ENCODE results near the gene ANGEL2. TPM values are rescaled to one million over a fixed set of nuclear protein-coding genes. Genes with fewer than 3 reads are reported as not detected.

ANGEL2 gene
- total and polyA plus RNA-seq, 2 experiments from 2014 or later: 15.2 to 49.6 TPM

DNA sequence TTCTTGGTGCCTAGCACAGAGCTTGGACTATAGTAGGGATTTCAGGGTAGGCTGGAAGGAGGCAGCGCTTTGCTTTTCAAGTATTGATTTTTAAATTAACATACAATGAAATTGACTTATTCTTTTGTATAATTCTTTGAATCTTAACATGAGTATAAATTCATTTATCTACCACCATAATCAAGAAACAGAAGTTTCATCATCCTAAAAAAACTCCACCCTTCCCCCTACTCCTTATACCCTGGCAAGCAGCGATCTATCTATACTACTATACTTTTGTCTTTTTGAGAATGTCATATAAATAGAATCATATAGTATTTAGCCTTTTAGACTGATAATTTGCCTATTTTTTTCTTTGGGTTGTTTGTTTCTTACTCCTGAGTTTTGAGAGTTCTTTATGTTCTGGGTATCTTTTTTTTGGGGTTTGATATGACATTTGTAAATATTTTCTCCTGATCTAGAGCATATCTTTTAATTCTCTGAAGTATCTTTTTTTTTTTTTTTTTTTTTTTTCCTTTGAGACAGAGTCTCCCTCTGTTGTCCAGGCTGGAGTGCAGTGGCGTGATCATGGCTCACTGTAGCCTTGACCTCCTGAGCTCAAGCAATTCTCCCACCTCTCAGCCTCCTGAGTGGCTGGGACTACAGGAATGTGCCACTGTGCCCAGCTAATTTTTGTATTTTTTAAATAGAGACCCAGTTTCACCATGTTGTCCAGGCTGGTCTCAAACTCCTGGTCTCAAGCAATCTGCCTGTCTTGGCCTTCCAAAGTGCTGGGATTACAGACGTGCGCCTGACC lies 41.8 kb upstream of the ANGEL2 start (continued):
- TF ChIP-seq CTCF (conservative IDR thresholded peaks at IDR 0.05; ENCODE audit: low read depth in 2 of 2): no peak
- no peak for TF ChIP-seq REST (IDR thresholded peaks at IDR 0.05; ENCODE audit: unreplicated experiment)
- TF ChIP-seq EZH2 (IDR thresholded peaks at IDR 0.05; ENCODE audit: low read depth, unreplicated experiment): no peak
- TF ChIP-seq EZH2phosphoT487 (IDR thresholded peaks at IDR 0.05; ENCODE audit: unreplicated experiment): no peak
- TF ChIP-seq ZNF114 (CRISPR knock-in tag; IDR thresholded peaks at IDR 0.05): no peak
- TF ChIP-seq STAT1 (IDR thresholded peaks at IDR 0.05; ENCODE audit: unreplicated experiment): no peak
- no peak for TF ChIP-seq POLR2AphosphoS5 (IDR thresholded peaks at IDR 0.05; ENCODE audit: low read depth)
- TF ChIP-seq CREB1 (CRISPR knock-in tag; IDR thresholded peaks at IDR 0.05; ENCODE audit: low read depth): no peak
- TF ChIP-seq ZNF331 (CRISPR knock-in tag; IDR thresholded peaks at IDR 0.05; ENCODE audit: low read depth): no peak

GRCh38 chr1:213055767-213056166 lies 40.1 kb upstream of the ANGEL2 start:
- H3K79me2 ChIP-seq (replicated peaks; ENCODE audit: insufficient read depth): peaks cover 80% of the 10 kb centered on the region
- no peaks in the 10 kb centered on the region for H3F3A ChIP-seq (replicated peaks; ENCODE audit: low read depth)
- Mint-ChIP-seq H3K27me3 (ENCODE audit: insufficient read depth, low read depth, poor library complexity) (peaks cover 4% of the 10 kb centered on the region), H3K9me3 (peaks cover 6% of the 10 kb centered on the region; the same call in 2 of the 3 replicates), H3K4me3 (no peak overlapping the region), H3K27ac (no peak overlapping the region), H3K36me3 (ENCODE audit: low read depth) (peaks cover 3% of the 10 kb centered on the region; the same call in 2 of the 3 replicates), H3K4me1 (peaks cover 26% of the 10 kb centered on the region)
- H3K27ac ChIP-seq (ENCODE audit: low read depth): no peak overlapping the region
- H2AFZ ChIP-seq: no peak overlapping the region
- no peak for ATAC-seq
- peaks cover 8% of the 10 kb centered on the region for H3K4me1 ChIP-seq (ENCODE audit: insufficient read depth)
- H3K36me3 ChIP-seq (ENCODE audit: insufficient read depth): no peaks in the 10 kb centered on the region
- no peak for DNase-seq (ENCODE audit: low spot score)
- H3K9me2 ChIP-seq (ENCODE audit: insufficient read depth): no peaks in the 10 kb centered on the region
- no peaks in the 10 kb centered on the region for H3K27me3 ChIP-seq (ENCODE audit: insufficient read depth)
- no peak overlapping the region for H3K4me3 ChIP-seq
- no peak overlapping the region for H3K4me2 ChIP-seq
- H4K20me1 ChIP-seq (replicated peaks; ENCODE audit: insufficient read depth): no peaks in the 10 kb centered on the region; the same call in 1 of the 2 replicates
- TF ChIP-seq JUNB (IDR thresholded peaks at IDR 0.05; ENCODE audit: unreplicated experiment) (no peak), REST (IDR thresholded peaks at IDR 0.05; ENCODE audit: unreplicated experiment) (no peak), ZNF331 (CRISPR knock-in tag; IDR thresholded peaks at IDR 0.05; ENCODE audit: low read depth) (no peak), EZH2 (IDR thresholded peaks at IDR 0.05; ENCODE audit: low read depth, unreplicated experiment) (no peak), ETS1 (IDR thresholded peaks at IDR 0.05) (no peak), NANOG (IDR thresholded peaks at IDR 0.05; ENCODE audit: borderline replicate concordance) (no peak), CREB1 (CRISPR knock-in tag; IDR thresholded peaks at IDR 0.05; ENCODE audit: low read depth) (no peak), EZH2phosphoT487 (IDR thresholded peaks at IDR 0.05; ENCODE audit: unreplicated experiment) (no peak), STAT1 (IDR thresholded peaks at IDR 0.05; ENCODE audit: unreplicated experiment) (no peak), CTCF (conservative IDR thresholded peaks at IDR 0.05; ENCODE audit: low read depth in 2 of 2) (no peak)
